HFFc6 (cell line): ENCODE results near the gene TEKT1. TPM values are rescaled to one million over a fixed set of nuclear protein-coding genes. Genes with fewer than 3 reads are reported as not detected.
"Not testable (repeated sequence)": the region's sequence is repeated elsewhere in the genome, so short reads cannot be mapped to it uniquely, and the experiment has no call there.

ENCODE experiments used
- DNase-seq: peaks from one replicate; pipeline ENCODE4 v3.0.0-alpha.2; 2018
- H3K27ac Mint-ChIP-seq: 2 replicates; pipeline ENCODE4 v1.8.0; 2020; ENCODE audit warnings: mild to moderate bottlenecking, mixed read lengths
- H3K27me3 Mint-ChIP-seq: 2 replicates; pipeline ENCODE4 v1.8.0; 2021; ENCODE audit warnings: mild to moderate bottlenecking, moderate library complexity, mixed read lengths; ENCODE audit not compliant: insufficient read depth
- H3K36me3 Mint-ChIP-seq: 2 replicates; pipeline ENCODE4 v1.8.0; 2021; ENCODE audit warnings: low read depth, mixed read lengths
- H3K4me1 Mint-ChIP-seq: 2 replicates; pipeline ENCODE4 v1.8.0; 2020; ENCODE audit warnings: low read depth, mixed read lengths
- H3K4me3 Mint-ChIP-seq: 2 replicates; pipeline ENCODE4 v1.8.0; 2020; ENCODE audit warnings: mild to moderate bottlenecking, moderate library complexity, mixed read lengths
- H3K9me3 Mint-ChIP-seq: 2 replicates; pipeline ENCODE4 v1.8.0; 2020; ENCODE audit warnings: mild to moderate bottlenecking, mixed read lengths
- CTCF ChIP-seq: fragments of 200-600 bp; sonication (generic); IDR thresholded peaks from 2 replicates; pipeline ENCODE4 v1.5.0; 2021; ENCODE audit warnings: antibody characterized with exemption, mild to moderate bottlenecking
- total RNA-seq, 6 experiments: library from RNA; stranded (reverse); fragmentation: NEBNext Ultra II Directional; extraction: Animal tissue kit (Norgen Biotek cat#: 25700); gene quantifications; 2 replicates in 1 of 6; 3 replicates in 5 of 6; pipeline ENCODE4 v1.2.3, GENCODE V29; 2021

Gene TEKT1
- total RNA-seq, 6 experiments from 2014 or later, result not detected

- Mint-ChIP-seq H3K4me1 (no peaks in the 10 kb centered on the region), H3K4me3 (no peak overlapping the region), H3K9me3 (no peaks in the 10 kb centered on the region), H3K27ac (no peak overlapping the region), H3K36me3 (no peaks in the 10 kb centered on the region), H3K27me3 (peaks cover 16% of the 10 kb centered on the region)
- TF ChIP-seq CTCF, result peak; percentile 64
- no peak for DNase-seq
These were observed 22.4 kb upstream of the TEKT1 start for GRCh38 chr17:6853764-6854442.

GRCh38 chr17:6848545-6849179 is 17.1 kb upstream of the TEKT1 start:
- not testable (repeated sequence) for H3K4me1 Mint-ChIP-seq, H3K36me3 Mint-ChIP-seq, DNase-seq, H3K4me3 Mint-ChIP-seq, H3K9me3 Mint-ChIP-seq, H3K27ac Mint-ChIP-seq
- peaks cover 27% of the 10 kb centered on the region for H3K27me3 Mint-ChIP-seq

- not testable (repeated sequence) for H3K4me3 Mint-ChIP-seq, H3K27ac Mint-ChIP-seq, H3K4me1 Mint-ChIP-seq, H3K9me3 Mint-ChIP-seq, H3K36me3 Mint-ChIP-seq, DNase-seq
- peaks cover 24% of the 10 kb centered on the region for H3K27me3 Mint-ChIP-seq
These were observed 14.6 kb upstream of the TEKT1 start for GRCh38 chr17:6846138-6846537.

GRCh38 chr17:6844406-6844805 is 12.9 kb upstream of the TEKT1 start:
- H3K36me3 Mint-ChIP-seq, H3K4me3 Mint-ChIP-seq, H3K27ac Mint-ChIP-seq, H3K9me3 Mint-ChIP-seq, H3K4me1 Mint-ChIP-seq, DNase-seq: not testable (repeated sequence)
- peaks cover 24% of the 10 kb centered on the region for H3K27me3 Mint-ChIP-seq

GRCh38 chr17:6843241-6843880 is 11.8 kb upstream of the TEKT1 start:
- Mint-ChIP-seq H3K4me3 (no peak overlapping the region), H3K4me1 (no peaks in the 10 kb centered on the region), H3K27ac (no peak overlapping the region), H3K27me3 (peaks cover 30% of the 10 kb centered on the region), H3K9me3 (no peaks in the 10 kb centered on the region), H3K36me3 (no peaks in the 10 kb centered on the region)
- DNase-seq, result peak; percentile 38
- TF ChIP-seq CTCF, result peak; percentile 85

GRCh38 chr17:6841769-6842168 is 10.2 kb upstream of the TEKT1 start:
- not testable (repeated sequence) for H3K36me3 Mint-ChIP-seq, DNase-seq, H3K4me3 Mint-ChIP-seq, H3K27ac Mint-ChIP-seq, H3K4me1 Mint-ChIP-seq, H3K9me3 Mint-ChIP-seq
- peaks cover 32% of the 10 kb centered on the region for H3K27me3 Mint-ChIP-seq

GRCh38 chr17:6830383-6830986 is 1.0 kb downstream of the TEKT1 start:
- no peak for DNase-seq

More at GRCh38 chr17:6830383-6830986, 1.0 kb downstream of the TEKT1 start:
- Mint-ChIP-seq H3K4me1 (no peaks in the 10 kb centered on the region), H3K36me3 (no peaks in the 10 kb centered on the region), H3K4me3 (no peak overlapping the region), H3K27ac (no peak overlapping the region), H3K27me3 (peaks cover 33% of the 10 kb centered on the region), H3K9me3 (no peaks in the 10 kb centered on the region)
- TF ChIP-seq CTCF, result no peak
